Left kidney (tissue), 2 donors: ENCODE data around the gene KAZN. TPM values are rescaled to one million over a fixed set of nuclear protein-coding genes. Genes with fewer than 3 reads are reported as not detected.
A peak's percentile ranks its signal among the peaks of the same experiment; 100 is the strongest.

ENCODE experiments used
- DNase-seq: peaks from one replicate; pipeline ENCODE4 v3.0.0-alpha.2; 2013
- polyA plus RNA-seq: library from polyadenylated mRNA; unstranded; fragments of 120-200 nt; gene quantifications from one replicate; pipeline ENCODE4 v1.2.1, GENCODE V29; 2013; ENCODE audit not compliant: insufficient read length

The KAZN gene
- polyA plus RNA-seq, 1 donor, result 35.2 TPM

GRCh38 chr1:14934867-14935266, 336.4 kb downstream of the KAZN start:
- no peak for DNase-seq

GRCh38 chr1:14936815-14937214, 338.3 kb downstream of the KAZN start:
- no peak for DNase-seq

DNA sequence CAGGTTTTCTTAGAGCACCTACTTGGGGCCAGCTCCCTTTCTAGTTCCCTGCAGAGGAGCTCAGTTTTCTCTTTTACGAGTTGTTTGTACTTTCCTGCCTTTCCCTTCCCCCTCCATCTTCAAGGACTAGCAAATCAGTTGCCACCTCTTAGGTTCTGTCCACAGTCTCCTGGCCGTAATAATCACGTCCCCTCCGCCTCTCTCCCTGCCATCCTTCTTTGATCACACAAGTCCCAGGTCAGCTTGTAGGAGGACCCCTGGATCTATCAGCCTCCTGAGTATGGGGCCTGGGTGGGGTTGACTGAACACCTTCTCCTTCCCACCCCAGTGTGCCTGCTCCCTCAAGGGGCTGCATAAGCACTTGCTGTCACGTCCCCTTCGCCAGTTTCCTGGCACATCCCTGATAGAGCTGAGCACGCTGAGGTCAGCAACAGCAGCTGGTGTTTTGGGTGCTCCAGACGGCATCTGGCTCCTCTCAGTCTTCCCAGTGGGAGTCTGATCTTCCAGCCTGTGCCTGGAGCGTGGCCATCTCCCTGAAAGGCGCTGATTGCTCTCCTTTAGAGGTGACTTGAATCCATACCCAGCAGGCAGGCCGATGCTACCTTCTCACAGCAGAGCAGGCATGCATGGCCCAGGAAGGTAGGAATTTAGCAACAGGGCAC, 338.9 kb downstream of the KAZN start:
- DNase-seq, result no peak

DNA sequence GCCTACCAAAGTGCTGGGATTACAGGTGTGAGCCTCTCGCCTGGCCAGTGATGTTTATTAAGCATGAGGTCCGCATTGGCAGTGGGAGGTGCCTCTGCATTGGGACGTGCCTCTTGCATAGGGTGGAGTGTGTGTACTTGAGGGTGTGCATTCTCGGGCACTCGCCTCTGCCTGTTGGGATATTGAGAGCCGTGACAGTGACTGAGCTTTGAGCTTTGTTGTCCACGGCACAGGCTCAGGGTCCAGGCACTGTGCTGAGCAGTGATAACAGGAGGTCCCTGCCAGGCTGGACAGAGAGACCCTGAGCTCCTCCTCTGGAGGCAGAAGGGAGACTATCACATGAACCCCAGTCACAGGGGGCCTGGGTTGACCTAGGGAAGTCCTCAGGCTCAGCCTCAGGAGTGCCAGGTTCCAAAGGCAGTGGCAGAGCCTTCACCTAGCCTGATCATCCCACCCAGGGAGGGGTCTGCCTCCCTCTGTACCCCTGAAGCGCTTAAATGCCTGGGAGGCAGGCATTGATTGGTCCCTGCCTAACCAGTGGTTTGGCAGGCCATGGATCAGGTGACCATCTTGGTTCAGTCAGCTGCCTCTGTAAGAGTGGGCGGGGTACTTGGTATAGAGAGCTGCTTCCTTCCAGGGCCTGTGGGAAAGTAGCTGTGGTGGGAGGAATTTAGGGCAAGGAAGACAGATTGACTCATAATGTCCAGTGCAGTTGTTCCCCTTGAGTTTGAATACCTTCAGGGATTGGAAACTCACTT, 341.2 kb downstream of the KAZN start:
- DNase-seq, result no peak

DNA sequence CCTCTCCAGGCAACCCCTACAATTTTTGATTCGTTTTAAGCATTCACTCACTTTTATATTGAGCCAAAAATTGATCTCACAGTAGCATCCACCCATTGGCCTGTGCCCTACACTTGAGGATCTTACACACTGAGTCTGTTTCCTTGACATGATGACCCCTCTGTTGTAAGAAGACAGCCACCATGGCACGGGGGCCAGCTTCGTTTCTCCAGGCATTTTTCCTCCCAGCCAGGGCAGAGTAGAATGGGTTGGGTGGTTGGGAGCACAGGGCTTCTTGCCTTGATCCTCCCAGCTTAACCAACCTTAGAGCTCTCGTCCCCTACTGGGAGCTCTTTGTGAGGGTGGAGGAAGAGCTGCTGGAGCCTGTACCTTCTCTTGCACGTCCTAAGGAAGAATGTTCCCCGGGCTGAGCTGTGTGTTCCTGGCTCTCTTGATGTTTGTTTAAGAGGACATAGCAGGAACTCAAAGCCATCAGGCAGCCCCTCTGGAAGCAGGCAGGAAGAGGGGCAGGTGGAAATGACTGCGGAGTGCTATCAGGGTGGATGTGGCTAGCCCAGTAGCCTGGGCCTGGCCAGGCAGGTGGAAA, 341.9 kb downstream of the KAZN start:
- DNase-seq, result no peak

- DNase-seq, result no peak
These were observed 343.4 kb downstream of the KAZN start for GRCh38 chr1:14941864-14942263.

DNA sequence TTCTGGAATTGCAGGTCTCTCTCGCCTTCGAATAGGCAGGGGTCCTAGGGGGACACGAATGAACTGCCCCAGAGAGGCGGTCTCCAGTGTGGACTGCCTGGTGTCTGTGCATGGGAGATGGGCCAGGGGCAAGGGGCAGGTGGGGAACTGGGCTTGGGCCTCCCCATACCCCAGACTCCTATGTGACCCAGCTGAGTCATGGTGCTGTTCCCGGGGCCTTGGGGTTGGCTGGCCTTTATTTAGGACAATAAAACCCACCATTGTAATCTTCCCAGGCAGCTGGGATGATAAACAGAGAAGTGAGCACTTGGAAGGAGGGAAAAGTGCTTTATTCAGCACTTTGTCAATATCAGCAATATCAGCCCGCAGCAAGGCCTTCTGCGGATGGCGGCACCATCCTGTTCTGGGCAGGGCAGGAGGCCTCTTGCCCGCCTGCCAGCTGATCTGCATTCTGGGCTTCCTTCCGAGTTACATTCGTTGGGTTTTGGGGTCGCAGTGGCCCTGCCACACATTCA, 346.0 kb downstream of the KAZN start:
- no peak for DNase-seq

DNA sequence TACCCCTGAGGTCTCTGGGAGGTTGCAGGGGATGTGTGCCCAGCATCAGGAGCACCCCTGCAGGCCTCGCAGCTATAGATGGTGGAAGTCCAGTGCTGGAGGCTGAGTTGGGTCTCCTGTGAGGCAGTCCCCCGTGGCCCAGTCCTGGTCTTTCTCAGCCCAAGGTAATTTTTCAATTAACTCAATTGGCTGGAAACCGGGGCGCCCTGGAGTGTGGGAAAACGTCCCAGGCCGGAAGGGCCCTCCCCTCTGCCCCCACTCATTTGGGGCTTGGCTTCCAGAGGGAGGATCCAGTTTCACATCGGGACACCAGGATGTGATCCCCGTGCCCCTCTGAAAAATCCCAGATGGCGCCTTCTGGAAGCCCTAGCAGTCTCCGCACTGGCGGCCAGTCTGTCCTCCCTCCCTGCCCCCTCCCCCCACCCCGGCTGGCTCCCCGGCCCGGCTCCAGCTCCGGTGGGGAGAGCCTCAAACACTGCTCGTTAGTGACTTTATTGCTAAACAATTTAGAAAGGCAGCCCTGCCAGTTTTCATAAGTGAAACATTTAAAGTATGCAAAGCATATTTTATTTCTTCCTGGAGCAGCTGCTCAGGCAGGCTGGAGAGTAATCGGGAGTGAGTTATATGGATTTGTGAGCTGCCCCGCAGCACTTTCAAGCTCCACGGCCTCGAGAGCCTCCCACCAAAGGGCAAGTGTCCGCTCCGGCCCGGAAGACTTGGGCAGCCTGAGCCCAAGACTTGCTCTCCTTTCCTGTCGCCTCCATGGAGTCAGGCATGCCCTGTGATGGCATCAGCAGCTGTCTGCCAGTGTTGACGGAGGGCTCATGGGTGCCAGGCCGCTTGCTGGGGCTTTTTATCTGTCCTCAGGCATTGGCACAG, 346.9 kb downstream of the KAZN start:
- DNase-seq, result peak; percentile 85

DNA sequence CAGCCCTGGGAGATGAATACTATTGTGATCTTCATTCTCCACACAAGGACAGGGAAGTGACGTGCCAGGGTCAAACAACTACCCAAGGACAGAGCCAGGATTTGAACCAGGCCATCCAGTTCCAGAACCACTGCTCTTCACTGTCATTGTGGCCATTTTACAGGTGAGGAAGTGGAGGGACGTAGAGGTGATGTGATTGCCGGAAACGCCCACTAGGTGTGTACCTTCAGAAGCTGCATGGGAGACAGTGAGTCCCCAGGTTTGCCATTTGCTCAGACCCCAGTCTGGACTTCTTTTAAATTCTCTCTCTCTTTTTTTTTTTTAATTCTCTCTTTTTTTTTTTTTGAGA, 347.5 kb downstream of the KAZN start:
- DNase-seq, result no peak

- no peak for DNase-seq
These were observed 348.3 kb downstream of the KAZN start for GRCh38 chr1:14946684-14947238.

DNA sequence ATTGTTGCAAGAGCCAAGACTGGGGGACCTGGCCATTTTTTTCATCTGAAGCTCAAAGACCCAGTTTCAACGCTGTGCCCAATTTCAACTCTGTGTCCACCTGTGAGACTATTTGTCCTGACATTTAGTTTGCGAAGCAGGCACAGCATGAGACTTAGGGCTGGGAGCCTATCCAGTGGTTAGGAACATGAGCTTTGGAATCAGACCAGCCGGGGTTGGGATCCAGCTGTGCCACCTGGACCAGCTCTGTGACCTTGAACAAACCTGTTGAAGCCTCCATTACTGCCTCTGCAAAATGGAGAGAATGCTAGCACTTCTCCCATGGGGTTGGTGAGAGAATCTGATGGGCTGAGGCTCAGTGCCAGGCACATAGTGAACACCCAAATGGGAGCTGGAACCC, 348.9 kb downstream of the KAZN start:
- DNase-seq, result no peak

- no peak for DNase-seq
These were observed 349.7 kb downstream of the KAZN start for GRCh38 chr1:14948112-14948652.

DNA sequence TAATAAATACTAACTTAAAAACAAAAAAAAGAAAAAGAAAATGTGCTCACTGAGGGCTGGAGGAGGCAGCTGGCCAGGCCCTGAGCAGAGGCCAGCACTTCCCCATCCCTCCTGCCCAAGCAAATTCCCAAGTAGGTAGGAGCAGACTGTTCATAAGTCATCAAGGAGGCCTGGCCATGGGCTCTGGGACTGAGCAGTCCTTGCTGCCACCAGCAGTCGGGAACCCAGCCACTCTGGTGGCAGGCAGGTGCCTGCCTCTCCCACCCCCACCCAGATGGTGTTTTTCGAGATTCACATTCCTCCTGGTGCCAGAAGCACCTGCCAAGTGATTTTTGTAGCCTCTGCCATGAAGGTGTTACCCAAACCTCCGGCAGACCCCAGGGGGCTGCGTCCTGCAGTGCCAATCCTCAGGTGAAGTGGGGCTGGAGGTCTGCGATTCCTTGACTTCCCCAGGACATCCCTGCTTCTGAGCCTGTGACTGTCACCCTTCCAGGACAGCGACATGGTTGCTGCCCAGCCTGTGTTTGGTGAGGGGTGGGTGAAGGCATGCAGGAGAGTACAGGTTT, 350.9 kb downstream of the KAZN start:
- DNase-seq, result no peak

- DNase-seq, result no peak
These were observed 351.6 kb downstream of the KAZN start for GRCh38 chr1:14949836-14950713.

DNA sequence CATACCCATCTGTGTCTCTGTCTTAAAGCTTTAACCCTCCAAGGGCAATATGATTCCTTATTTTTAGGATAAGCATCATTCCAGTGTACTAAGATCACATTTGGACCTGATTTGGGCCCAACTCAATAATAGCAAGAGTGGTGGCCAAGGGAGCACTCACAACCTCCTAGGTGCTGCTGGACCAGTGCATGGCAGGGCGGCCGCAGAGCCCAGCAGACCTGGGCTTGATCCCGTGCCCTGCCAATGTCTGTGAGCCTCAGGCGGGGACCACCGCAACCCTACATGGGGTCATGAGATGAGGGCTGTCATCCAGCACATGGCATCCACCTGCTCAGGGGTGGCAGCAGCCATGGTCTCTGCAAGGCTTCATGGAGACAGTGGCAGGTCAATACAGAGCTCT, 353.3 kb downstream of the KAZN start:
- no peak for DNase-seq

DNA sequence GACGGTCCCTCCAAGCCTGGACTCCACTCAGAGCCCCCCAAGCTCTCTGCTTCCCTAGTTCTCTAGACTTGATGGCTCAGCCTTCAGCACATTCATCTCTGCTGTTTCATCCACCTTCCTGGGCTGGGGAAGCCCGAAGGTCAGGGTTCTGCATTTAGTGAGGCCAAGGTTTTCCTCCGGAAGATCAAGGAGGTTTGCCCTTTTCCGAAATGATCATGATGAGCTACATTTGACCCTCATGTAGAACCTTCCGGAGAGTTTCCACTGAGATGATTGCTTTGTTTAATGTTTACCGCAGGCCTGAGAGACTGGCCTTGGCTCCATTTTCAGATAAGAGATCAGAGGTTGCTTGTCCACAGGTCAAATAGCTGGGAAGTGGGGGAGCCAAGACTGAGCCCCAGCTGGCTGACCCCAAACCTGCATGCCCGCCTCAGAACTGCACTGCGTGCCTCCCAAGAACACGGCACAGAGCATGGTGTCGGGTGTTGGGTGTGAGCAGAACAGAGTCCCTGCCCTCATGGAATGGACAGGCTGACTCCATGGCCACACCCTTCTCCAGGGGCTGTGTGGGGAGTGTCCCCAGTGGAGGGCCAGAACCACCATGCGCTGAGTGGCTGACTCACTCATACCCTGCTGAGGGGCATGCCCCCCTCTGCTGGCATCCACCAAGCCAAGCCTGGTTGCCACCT, 354.3 kb downstream of the KAZN start:
- no peak for DNase-seq

- no peak for DNase-seq
These were observed 355.7 kb downstream of the KAZN start for GRCh38 chr1:14954210-14954609.

- DNase-seq, result no peak
These were observed 356.4 kb downstream of the KAZN start for GRCh38 chr1:14954930-14955329.

- DNase-seq, result no peak
These were observed 356.9 kb downstream of the KAZN start for GRCh38 chr1:14955402-14955801.

DNA sequence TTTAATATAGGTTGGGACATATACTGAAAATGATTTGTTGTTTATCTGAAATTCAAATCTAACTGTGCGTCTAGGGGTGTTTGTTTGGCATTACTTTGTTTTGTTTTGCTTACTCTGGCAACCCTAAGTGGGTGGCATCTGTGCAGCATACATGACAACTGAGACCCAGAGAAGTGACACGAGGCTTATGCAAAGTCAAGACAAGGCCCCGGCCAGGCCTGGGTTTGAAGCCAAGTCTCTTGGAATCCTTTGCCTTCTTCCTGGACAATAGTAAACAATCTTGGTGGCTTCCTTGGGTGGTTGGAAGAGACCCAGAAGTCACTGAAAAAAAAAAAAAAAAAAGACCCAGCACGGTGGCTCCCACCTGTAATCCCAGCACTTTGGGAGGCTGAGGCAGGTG, 357.5 kb downstream of the KAZN start:
- no peak for DNase-seq
